LNCAP (cell line): ENCODE measurements around the gene LRCOL1.

Experiments used
- CTCF ChIP-seq: fragments of 450-650 bp; IDR thresholded peaks from 2 replicates; pipeline ENCODE4 v1.5.1; 2017; ENCODE audit warnings: mild to moderate bottlenecking

Gene LRCOL1

GRCh38 chr12:132596016-132596415, 14.4 kb downstream of the LRCOL1 start:
- no peak for TF ChIP-seq CTCF

GRCh38 chr12:132595183-132595582, 15.2 kb downstream of the LRCOL1 start:
- no peak for TF ChIP-seq CTCF

GRCh38 chr12:132593938-132594358, 16.4 kb downstream of the LRCOL1 start:
- TF ChIP-seq CTCF: no peak

GRCh38 chr12:132593521-132593920, 16.9 kb downstream of the LRCOL1 start:
- no peak for TF ChIP-seq CTCF

- TF ChIP-seq CTCF: no peak
These were observed 17.3 kb downstream of the LRCOL1 start for GRCh38 chr12:132593071-132593470.

GRCh38 chr12:132592282-132592970, 18.0 kb downstream of the LRCOL1 start:
- TF ChIP-seq CTCF: no peak

- no peak for TF ChIP-seq CTCF
These were observed 19.1 kb downstream of the LRCOL1 start for GRCh38 chr12:132591107-132591935.
